GM12892 (cell line): ENCODE measurements around the gene POLD4.

ENCODE experiments used
- POLR2A ChIP-seq: IDR thresholded peaks from 2 replicates; pipeline ENCODE4 v1.6.1; 2011; ENCODE audit warnings: low read depth, low read length, control low read depth
- POLR2AphosphoS5 ChIP-seq: IDR thresholded peaks from 2 replicates; pipeline ENCODE4 v1.6.1; 2011; ENCODE audit warnings: low read depth, low read length, control low read depth

DNA sequence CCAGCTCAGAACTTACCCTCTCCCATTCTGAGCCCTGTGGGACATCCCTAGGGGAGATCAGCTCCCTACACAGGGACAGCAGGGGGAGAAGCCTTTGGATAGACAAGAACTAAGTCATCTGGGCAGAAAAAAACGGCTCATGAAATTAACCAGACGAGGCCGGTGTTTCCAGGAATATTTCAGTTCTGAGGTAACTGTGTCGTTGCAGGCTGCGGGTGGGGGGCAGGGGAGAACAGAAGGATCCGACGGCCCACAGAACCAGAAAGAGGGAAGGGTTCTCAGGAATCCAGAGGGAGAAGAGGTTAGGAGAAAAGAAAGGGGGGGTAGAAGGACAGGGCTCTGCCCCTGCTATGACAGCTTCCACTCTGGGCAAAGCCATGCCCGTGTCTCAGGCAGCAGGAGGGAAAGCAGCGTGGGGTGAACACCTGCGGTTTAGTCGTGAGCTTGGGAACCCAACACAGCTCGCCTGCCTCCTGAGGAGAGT lies 16.5 kb upstream of the POLD4 start:
- TF ChIP-seq POLR2AphosphoS5 (no peak), POLR2A (no peak)
